DLD1 (cell line): ENCODE data around the gene CAMTA1.
"Not testable (repeated sequence)": the region's sequence is repeated elsewhere in the genome, so short reads cannot be mapped to it uniquely, and the experiment has no call there.

Source experiments
- in situ Hi-C: cut with HindIII; loops from 2 replicates; pipeline ENCODE4 v1.10.0; 2017; ENCODE audit warnings: low sequenced_read_pairs

Gene CAMTA1

GRCh38 chr1:7686301-7686850 is 901.1 kb downstream of the CAMTA1 start:
- in situ Hi-C loops: no loop called here

DNA sequence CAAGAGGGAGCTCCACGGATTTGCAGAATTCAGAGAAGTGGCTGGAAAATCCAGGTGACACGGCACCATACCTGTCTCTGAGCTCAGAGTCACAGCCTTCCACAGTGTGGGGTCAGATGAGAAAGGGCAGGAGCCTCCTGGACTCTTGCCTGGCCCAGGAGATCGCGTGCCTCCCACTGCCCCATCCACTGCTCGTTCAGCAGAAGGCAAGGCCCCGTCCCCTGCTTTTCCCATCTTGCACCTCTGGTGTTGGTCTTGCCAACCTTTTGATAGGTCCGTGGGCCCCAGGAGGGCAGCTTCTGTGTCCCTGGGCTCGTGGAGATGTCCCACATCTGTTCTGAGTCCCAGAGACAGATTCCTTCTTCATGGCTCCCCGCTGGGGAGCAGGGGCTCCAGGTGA is 902.2 kb downstream of the CAMTA1 start:
- in situ Hi-C loops: no loop called here

DNA sequence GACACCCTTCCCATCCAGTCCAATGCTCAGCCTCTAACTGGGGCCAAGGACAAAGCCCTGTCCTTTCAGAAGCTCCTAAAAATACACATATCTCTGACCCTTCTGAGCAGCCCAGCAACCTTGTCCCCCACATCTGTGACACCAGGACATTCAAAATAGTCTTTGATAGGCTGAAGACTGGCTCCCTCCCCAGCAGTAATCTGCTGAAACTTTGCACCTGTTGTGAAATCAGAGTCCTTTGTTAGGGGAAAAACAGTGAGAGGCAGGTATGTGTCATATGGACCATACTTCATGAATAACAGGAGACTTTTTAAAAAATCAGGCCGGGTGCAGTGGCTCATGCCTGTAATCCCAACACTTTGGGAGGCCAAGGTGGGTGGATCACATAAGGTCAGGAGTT is 903.4 kb downstream of the CAMTA1 start:
- in situ Hi-C loops: no loop called here

DNA sequence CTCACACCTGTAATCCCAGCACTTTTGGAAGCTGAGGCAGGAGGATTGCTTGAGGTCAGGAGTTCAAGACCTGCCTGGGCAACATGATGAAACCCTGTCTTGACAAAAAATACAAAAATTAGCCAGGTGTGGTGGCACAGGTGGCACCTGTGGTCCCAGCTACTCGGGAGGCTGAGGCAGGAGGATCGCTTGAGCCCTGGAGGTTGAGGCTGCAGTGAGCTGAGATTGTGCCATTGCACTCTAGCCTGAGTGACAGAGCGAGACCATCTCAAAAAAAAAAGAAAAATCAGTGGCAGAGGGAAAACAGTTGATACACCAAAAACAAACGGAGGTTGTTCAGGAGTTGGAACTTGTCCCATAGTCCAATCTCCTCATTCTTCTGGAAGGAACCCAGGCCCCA is 904.1 kb downstream of the CAMTA1 start:
- in situ Hi-C loops: not testable (repeated sequence)

- in situ Hi-C loops: no loop called here
Measured at GRCh38 chr1:7690076-7690475, 904.8 kb downstream of the CAMTA1 start.

DNA sequence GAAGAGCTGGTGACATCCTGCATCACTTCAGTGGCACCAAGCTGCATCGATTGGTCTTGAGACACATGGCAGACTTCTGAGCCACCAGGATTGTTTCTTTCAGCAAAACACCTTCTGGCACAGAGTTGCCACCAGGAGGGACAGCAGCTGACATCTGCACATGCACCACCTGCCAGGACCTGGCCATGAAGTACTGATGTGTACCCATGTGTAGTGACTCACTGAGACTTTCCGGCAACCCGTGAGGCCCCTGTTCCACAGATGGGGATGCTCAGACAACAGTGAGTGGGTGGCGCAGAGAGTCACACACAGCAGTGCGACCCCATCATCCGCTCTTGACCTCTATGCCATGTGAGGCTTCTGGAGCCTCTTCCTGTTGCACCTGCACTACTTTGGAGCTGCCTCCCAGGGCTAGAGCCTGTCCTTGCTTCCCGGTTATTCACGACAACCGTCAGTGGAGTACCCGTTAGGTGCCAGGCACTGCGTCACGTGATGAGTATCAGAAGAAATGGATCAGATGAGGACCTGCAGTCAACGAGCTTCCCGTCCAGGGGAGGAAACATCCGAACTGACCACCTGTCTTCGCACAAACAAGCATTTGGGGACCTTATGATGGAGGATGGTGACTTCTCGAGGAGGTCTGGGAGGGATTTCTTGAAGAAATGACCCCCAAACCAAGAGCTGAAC is 905.4 kb downstream of the CAMTA1 start:
- in situ Hi-C loops: no loop called here

DNA sequence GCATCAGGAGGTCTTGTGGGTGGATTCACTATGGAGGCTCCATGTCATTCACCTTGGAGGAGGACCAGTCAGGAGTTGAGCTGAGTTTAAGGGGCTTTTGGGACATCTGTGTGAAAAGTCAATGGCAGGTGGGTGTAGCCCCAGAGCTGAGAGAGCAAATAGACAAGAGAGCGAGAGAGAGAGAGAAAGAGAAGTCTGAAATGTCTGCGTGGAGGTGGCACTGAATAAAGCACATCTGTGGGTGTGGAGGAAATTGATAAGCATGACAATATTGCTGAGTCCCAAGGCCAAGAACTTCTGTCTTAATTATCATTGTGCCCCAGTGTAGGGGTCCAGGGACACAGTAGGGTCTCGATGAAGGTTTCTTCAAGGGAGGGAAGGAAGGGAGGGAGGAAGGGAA is 906.3 kb downstream of the CAMTA1 start:
- in situ Hi-C loops: no loop called here

- in situ Hi-C loops: no loop called here
Measured at GRCh38 chr1:7692005-7692404, 906.8 kb downstream of the CAMTA1 start.

DNA sequence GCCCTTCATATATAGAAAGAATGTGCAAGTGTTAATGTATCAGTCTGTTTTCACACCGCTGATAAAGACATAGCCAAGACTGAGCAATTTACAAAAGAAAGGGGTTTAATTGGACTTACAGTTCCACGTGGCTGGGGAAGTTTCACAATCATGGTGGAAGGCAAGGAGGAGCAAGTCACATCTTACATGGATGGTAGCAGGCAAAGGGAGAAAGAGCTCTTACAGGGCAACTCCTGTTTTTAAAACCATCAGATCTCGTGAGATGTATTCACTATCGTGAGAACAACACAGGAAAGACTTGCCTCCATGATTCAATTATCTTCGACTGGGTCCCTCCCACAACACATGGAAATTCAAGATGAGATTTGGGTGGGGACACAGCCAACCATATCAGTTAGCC is 907.8 kb downstream of the CAMTA1 start:
- in situ Hi-C loops: not testable (repeated sequence)

- in situ Hi-C loops: no loop called here
Measured at GRCh38 chr1:7693662-7694061, 908.4 kb downstream of the CAMTA1 start.

DNA sequence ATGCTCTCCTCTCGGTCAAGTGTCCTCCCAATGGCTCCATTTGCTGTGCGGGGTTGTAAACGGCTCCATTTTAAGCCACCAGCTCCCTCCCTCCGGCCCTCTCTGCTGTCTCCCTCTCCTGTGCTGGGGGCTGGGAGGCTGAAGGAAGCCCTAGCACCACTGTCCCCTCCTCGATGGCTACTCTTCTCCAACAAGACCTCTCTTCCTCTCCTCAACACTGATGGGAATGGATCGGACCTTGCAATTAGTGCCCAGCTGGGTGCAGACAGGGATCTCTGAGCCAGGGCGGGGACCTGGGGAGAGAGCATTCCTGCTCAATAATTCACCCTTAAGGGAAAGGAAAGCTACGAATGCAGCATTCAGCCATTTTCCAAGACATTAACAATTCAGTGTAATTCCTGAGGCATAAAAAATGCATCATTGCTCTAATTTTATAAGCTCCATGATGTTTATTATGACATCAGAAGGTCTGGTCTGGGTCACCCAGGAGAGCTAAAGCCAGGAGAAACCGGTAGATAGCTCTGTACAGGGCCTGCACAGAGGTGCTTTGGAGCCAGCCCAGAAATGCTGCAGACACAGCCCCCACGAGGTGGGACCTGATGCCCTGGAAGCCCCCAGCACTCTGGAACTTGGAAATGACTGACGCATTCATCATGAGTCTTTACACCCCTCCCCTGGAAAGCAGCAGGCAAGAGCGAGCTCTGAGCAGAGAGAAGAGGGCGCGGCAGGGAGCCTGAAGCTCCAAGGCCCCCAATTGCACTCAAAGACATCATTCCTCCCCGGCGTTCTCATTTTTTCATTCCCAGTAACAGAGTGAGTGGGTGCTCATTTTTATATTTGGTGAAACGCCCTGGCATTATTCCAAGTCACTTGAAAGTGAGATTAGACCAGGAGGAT is 909.6 kb downstream of the CAMTA1 start:
- in situ Hi-C loops: no loop called here

DNA sequence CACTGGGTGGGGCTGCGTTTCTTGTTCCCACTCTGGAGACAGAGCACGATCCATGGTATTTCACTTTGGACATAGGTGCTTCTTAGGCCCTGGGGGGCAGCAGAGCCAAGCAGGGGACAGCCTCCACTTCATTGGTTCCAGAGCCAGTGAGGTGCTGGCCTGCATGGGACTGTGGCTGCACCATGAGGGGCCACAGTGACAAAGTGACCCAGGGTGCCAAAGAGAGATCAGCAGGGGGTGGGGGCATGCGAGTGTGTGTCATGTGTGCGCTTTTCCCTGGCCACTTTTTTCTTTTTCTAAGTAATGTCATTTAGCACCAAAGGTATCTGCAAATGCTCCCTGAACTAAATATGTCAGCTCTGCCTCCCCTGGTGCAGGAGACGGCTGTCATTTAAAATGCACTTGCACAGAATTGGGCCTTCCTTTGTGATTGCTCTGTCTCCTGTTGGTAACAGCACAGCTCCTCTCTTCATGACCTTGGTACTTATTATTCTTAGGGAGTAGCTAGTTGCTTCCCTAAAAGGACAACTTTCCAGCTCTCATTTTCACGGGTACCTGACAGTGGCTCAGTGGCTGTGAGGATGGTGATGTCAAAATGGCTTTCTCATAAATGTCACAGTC is 910.4 kb downstream of the CAMTA1 start:
- in situ Hi-C loops: no loop called here

DNA sequence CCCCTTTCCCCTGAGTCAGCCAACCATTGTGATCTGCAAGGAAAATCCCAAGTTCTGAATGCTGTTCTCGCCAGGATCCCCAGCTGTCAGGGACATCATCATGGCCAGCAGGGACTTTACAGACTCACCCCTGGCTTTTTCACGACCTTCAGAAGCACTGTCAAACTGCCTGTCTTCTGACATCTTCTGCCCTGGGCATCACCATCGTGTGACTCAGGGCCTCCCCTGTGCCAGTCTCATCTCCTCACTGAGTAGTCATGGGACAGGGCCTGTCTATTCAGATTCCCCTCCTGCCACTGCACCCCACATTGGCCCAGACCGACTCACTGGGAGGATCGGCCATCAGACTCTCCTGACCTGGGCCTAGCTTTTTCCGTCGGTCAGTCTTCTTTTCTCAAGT is 913.4 kb downstream of the CAMTA1 start:
- in situ Hi-C loops: no loop called here

GRCh38 chr1:7702365-7702764 is 917.1 kb downstream of the CAMTA1 start:
- in situ Hi-C loops: no loop called here

- in situ Hi-C loops: no loop called here
Measured at GRCh38 chr1:7703321-7704213, 918.3 kb downstream of the CAMTA1 start.

DNA sequence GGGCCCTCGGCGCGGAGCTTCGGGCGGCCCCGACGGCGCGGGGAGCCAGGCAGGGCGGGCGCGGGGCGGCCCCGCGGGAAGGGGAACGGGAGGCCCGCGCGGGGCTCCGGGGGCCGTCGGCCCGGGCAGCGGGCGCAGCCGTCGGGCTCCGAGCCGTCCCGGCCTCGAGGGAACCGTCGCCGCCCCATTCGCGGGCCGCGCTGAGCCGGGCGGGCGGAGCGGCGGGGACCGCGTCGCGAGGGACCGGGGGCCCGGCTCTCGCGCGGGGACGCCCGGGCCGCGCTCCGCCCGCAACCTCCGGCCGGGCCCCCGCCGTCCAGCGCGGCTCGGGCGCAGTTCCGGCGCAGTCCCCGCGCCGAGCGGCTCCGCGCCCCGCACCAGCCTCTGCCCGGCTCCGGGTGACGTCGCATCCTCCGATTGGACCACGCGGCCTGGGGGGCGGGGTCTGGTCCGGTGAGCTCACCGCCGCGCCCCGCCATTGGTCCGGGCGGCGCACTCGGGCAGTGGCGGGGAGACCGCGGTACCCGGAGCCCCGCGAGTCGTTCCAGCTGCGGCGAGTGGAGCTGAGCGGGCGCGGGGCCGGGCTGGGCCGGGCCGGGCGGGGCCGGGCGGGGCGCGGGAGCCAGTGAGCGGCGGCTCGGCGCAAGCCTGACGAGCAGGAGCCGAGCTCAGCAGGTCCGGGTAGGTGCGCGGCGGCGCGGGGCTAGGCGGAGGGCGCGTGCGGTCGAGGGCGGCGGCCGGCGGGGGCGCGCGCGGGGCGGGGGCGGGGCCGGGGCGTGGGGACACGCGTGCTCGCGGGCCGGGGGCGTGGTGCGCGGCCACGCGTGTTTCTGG is 919.2 kb downstream of the CAMTA1 start:
- in situ Hi-C loops: no loop called here

DNA sequence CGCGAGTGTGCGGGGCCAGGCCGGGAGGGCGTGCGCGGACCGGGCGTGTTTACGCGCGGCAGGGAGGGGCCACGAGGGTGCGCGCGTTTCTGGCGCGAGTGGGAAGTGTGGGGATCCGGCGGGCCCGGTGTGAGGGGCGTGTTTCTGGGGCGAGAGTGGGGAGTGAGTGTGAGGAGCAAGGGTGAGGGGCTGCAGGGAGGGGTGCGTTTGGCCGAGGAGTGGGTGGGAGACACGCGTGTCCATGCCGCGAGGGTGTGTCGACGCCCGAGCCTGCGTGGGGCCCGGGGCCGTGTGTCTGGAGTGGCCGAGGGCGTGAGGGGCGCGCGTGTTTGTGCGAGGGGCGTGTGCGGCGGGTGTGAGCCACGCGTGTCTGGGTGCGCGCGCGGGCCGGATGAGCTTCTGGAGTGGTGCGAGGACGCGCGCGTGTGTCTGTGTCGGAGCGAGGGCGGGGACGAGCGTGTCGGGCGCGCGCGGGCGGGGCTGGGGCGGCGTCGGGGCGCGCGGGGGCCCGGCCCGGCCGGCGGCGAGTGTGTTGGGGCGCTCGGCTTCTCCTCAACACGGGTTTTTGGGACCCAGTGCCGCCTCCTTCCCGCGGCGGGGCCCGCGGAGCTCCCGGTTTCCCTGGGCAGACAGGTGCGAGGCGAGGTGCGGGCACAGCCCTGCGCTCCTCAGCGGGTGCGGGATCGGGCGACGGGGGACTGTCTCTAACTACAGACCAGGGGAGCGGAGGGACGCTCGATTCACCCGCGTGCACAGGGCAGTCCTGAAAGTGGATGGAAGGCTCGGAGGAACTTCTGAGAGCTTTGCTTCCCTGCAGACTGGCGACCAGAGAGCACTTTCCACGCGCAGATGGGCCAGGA is 920.0 kb downstream of the CAMTA1 start:
- in situ Hi-C loops: no loop called here

DNA sequence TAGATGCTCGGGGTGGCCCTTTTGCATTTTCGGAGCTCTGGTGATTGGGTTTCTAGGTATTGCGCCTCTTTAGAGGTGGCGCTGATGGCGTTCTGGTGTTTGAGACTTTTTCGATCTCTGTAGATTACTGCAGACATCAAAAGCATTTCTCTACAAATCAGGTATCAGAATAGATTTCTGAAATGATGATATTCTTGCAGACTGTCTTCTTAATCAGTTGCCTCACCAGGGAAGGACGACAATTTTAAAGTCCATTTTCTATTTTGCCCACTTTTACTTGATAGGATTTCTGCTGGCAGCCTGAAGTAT is 920.6 kb downstream of the CAMTA1 start:
- in situ Hi-C loops: no loop called here

GRCh38 chr1:7707527-7707926 is 922.3 kb downstream of the CAMTA1 start:
- in situ Hi-C loops: no loop called here
